GM12875 (cell line): ENCODE measurements around the gene PGA3.

Experiments used
- H3K4me3 ChIP-seq: one replicate; pipeline ENCODE4 v1.5.1; 2011; ENCODE audit warnings: low read depth, low read length, control low read depth
- CTCF ChIP-seq: IDR thresholded peaks from 2 replicates; pipeline ENCODE4 v1.5.1; 2011; ENCODE audit warnings: low read depth, mild to moderate bottlenecking, control low read depth, inconsistent platforms, low read length, moderate library complexity, borderline replicate concordance; ENCODE audit not compliant: insufficient read depth

The PGA3 gene

GRCh38 chr11:61259363-61259762 lies 56.0 kb downstream of the PGA3 start:
- TF ChIP-seq CTCF = no peak
- H3K4me3 ChIP-seq = no peak overlapping the region
